K562 (cell line): ENCODE results near the gene CTSW. TPM values are rescaled to one million over a fixed set of nuclear protein-coding genes. Genes with fewer than 3 reads are reported as not detected.
A peak's percentile ranks its signal among the peaks of the same experiment; 100 is the strongest.

Experiments used
- ETV6 ChIP-seq, 3 experiments: fragments of 150-350 bp in 1 of 3; sonication (generic) in 1 of 3; formaldehyde crosslinking in 1 of 3; IDR thresholded peaks; 2 replicates each; pipeline versions ENCODE4 v1.6.1 to v1.8.0; 2014 to 2022; ENCODE audit warnings: borderline replicate concordance in 2 of 3, low read depth in 2 of 3, antibody characterized with exemption in 1 of 3, low read length in 1 of 3, mild to moderate bottlenecking in 1 of 3, missing genetic modification reagents in 1 of 3
- FOXA3 ChIP-seq, 2 experiments: fragments of 450-650 bp in 1 of 2; sonication (generic) in 1 of 2; formaldehyde crosslinking; IDR thresholded peaks in 1 of 2; conservative IDR thresholded peaks in 1 of 2; 2 replicates each; pipeline versions ENCODE4 v1.4.0 to v1.8.0; 2020 to 2022; ENCODE audit warnings: mild to moderate bottlenecking in 2 of 2, missing genetic modification reagents in 1 of 2
- FUS ChIP-seq: fragments of 200-400 bp; formaldehyde crosslinking; optimal IDR thresholded peaks from 2 replicates; pipeline ENCODE3; 2017; ENCODE audit warnings: low read depth, low read length
- GTF2B ChIP-seq: IDR thresholded peaks from 2 replicates; pipeline ENCODE4 v1.6.1; 2011; ENCODE audit not compliant: insufficient read length; ENCODE audit errors: extremely low read depth
- MIER1 ChIP-seq: fragments of 450-650 bp; IDR thresholded peaks from 2 replicates; pipeline ENCODE4 v1.6.1; 2016; ENCODE audit warnings: antibody characterized with exemption, mild to moderate bottlenecking, low read depth
- MTA2 ChIP-seq: fragments of 450-650 bp; IDR thresholded peaks from 2 replicates; pipeline ENCODE4 v1.6.1; 2016; ENCODE audit warnings: low read depth
- NCOA1 ChIP-seq: fragments of 450-650 bp; IDR thresholded peaks from 2 replicates; pipeline ENCODE4 v1.6.1; 2016; ENCODE audit warnings: low read depth
- NFATC3 ChIP-seq: fragments of 450-650 bp; IDR thresholded peaks from 2 replicates; pipeline ENCODE4 v1.6.1; 2017; ENCODE audit warnings: mild to moderate bottlenecking
- NFRKB ChIP-seq: fragments of 450-650 bp; IDR thresholded peaks from 2 replicates; pipeline ENCODE4 v1.6.1; 2016; ENCODE audit warnings: low read depth
- NR1H2 ChIP-seq: sonication (generic); formaldehyde crosslinking; IDR thresholded peaks from 2 replicates; pipeline ENCODE4 v1.4.0; 2020; ENCODE audit warnings: mild to moderate bottlenecking, missing genetic modification reagents
- NUFIP1 ChIP-seq: fragments of 450-650 bp; IDR thresholded peaks from 2 replicates; pipeline ENCODE4 v1.6.1; 2018; ENCODE audit not compliant: partially characterized antibody
- PHB2 ChIP-seq: fragments of 450-650 bp; IDR thresholded peaks from 2 replicates; pipeline ENCODE4 v1.6.1; 2017; ENCODE audit warnings: low read depth
- PTRF ChIP-seq: fragments of 450-650 bp; IDR thresholded peaks from 2 replicates; pipeline ENCODE4 v1.6.1; 2016; ENCODE audit warnings: mild to moderate bottlenecking, missing genetic modification characterization, missing compliant biosample characterization
- SMARCE1 ChIP-seq: fragments of 450-650 bp; IDR thresholded peaks from 2 replicates; pipeline ENCODE4 v1.7.1; 2016; ENCODE audit warnings: mild to moderate bottlenecking
- ZNF121 ChIP-seq: sonication (generic); formaldehyde crosslinking; conservative IDR thresholded peaks from 2 replicates; pipeline ENCODE4 v1.8.0; 2022; ENCODE audit warnings: missing genetic modification reagents
- ZNF175 ChIP-seq: fragments of 200-800 bp; sonication (Bioruptor generic); IDR thresholded peaks from 2 replicates; pipeline ENCODE4 v1.6.1; 2016; ENCODE audit warnings: low read depth, mild to moderate bottlenecking, missing genetic modification characterization, missing compliant biosample characterization
- ZNF232 ChIP-seq: sonication (generic); formaldehyde crosslinking; IDR thresholded peaks from 2 replicates; pipeline ENCODE4 v1.8.0; 2022; ENCODE audit warnings: mild to moderate bottlenecking, missing genetic modification reagents
- ZNF354B ChIP-seq: fragments of 250-450 bp; sonication (Bioruptor Pico); IDR thresholded peaks from 2 replicates; pipeline ENCODE4 v1.4.0; 2020
- polyA plus RNA-seq, 8 experiments: library from polyadenylated mRNA; depleted of rRNA in 4 of 8; stranded (reverse) in 5 of 8; unstranded in 3 of 8; fragments of >200 nt; fragmentation: Nextera tagmentation in 2 of 8; fragmentation: Illumina TruSeq in 1 of 8; extraction: Ambion mirVana in 2 of 8; extraction: Trizol in 1 of 8; gene quantifications; 2 replicates each; pipeline versions ENCODE4 v1.2.1 to v1.2.3, GENCODE V29; 2011 to 2014; ENCODE audit warnings: inconsistent platforms in 1 of 8, missing spikeins in 1 of 8
- total RNA-seq, 7 experiments: library from RNA; depleted of rRNA in 6 of 7; stranded (reverse); fragments of >200 nt in 6 of 7; fragmentation: Illumina TruSeq in 2 of 7; extraction: Trizol in 2 of 7; gene quantifications; 2 replicates each; pipeline versions ENCODE4 v1.2.1 to v1.2.3, GENCODE V29; 2011 to 2021; ENCODE audit warnings: low replicate concordance in 1 of 7
- TF ChIP-seq, protein P1 (sequence below): fragments of 250-450 bp; sonication (Bioruptor Pico); IDR thresholded peaks from 2 replicates; pipeline ENCODE4 v1.5.0; 2021; ENCODE audit warnings: mild to moderate bottlenecking, borderline replicate concordance
- TF ChIP-seq, protein P2 (sequence below): fragments of 450-650 bp; IDR thresholded peaks from 2 replicates; pipeline ENCODE4 v1.6.1; 2017; ENCODE audit warnings: antibody characterized with exemption, mild to moderate bottlenecking
- TF ChIP-seq, protein P3 (sequence below): conservative IDR thresholded peaks from 2 replicates; pipeline ENCODE4 v1.6.1; 2011; ENCODE audit warnings: low read depth, mild to moderate bottlenecking, low read length; ENCODE audit not compliant: control insufficient read depth

CTSW gene
- total and polyA plus RNA-seq, 9 of the 15 experiments (the other 6 are each of a cell fraction or from before 2014, with no cell fraction given) = 0.04 TPM; not detected in 8

DNA sequence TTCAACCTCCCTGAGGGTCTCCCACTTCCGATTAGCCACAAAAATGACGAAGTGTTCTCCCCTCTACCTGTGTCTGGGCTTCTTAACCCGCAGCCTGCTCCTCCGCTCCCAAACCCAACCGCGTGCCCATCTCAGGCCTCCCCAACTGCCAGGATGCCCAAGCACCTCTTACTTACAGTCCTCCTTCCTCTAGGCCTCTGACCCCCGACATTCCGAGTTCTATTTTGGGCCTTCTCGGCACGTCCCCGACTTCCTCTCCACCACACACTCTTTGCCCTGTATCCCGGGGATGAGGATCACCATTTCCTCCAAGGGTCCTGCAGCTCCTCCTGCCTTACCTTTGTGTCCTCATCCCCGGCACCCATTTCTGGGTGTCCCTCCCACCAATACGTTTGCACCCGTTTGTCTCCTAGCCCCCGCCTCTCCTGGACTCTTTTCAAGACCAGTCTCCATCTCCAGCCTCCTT, 19.8 kb upstream of the CTSW start (continued):
- no peak for TF ChIP-seq GTF2B
- TF ChIP-seq, protein P1, sequence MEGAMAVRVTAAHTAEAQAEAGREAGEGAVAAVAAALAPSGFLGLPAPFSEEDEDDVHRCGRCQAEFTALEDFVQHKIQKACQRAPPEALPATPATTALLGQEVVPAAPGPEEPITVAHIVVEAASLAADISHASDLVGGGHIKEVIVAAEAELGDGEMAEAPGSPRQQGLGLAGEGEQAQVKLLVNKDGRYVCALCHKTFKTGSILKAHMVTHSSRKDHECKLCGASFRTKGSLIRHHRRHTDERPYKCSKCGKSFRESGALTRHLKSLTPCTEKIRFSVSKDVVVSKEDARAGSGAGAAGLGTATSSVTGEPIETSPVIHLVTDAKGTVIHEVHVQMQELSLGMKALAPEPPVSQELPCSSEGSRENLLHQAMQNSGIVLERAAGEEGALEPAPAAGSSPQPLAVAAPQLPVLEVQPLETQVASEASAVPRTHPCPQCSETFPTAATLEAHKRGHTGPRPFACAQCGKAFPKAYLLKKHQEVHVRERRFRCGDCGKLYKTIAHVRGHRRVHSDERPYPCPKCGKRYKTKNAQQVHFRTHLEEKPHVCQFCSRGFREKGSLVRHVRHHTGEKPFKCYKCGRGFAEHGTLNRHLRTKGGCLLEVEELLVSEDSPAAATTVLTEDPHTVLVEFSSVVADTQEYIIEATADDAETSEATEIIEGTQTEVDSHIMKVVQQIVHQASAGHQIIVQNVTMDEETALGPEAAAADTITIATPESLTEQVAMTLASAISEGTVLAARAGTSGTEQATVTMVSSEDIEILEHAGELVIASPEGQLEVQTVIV (CRISPR knock-in tag) = no peak
- 0 out of 4 replicates have a peak, but pooled peaks of 1 of the 2 experiments have one; percentile 26 for TF ChIP-seq ETV6 (IDR thresholded peaks at IDR 0.05; ENCODE audit: borderline replicate concordance in 1 of 2, low read depth in 2 of 2, low read length in 1 of 2)
- no peak for TF ChIP-seq ETV6 (CRISPR knock-in tag; IDR thresholded peaks at IDR 0.05; ENCODE audit: borderline replicate concordance)
- TF ChIP-seq MIER1 = peak; percentile 57
- no peak for TF ChIP-seq SMARCE1
- TF ChIP-seq ZNF354B (CRISPR knock-in tag) = no peak
- no peak for TF ChIP-seq MTA2
- TF ChIP-seq ZNF121 (CRISPR knock-in tag) = no peak
- no peak for TF ChIP-seq ZNF232 (CRISPR knock-in tag)
- peak; percentile 94 for TF ChIP-seq NFRKB
- TF ChIP-seq NFATC3 = no peak
- TF ChIP-seq, protein P2, sequence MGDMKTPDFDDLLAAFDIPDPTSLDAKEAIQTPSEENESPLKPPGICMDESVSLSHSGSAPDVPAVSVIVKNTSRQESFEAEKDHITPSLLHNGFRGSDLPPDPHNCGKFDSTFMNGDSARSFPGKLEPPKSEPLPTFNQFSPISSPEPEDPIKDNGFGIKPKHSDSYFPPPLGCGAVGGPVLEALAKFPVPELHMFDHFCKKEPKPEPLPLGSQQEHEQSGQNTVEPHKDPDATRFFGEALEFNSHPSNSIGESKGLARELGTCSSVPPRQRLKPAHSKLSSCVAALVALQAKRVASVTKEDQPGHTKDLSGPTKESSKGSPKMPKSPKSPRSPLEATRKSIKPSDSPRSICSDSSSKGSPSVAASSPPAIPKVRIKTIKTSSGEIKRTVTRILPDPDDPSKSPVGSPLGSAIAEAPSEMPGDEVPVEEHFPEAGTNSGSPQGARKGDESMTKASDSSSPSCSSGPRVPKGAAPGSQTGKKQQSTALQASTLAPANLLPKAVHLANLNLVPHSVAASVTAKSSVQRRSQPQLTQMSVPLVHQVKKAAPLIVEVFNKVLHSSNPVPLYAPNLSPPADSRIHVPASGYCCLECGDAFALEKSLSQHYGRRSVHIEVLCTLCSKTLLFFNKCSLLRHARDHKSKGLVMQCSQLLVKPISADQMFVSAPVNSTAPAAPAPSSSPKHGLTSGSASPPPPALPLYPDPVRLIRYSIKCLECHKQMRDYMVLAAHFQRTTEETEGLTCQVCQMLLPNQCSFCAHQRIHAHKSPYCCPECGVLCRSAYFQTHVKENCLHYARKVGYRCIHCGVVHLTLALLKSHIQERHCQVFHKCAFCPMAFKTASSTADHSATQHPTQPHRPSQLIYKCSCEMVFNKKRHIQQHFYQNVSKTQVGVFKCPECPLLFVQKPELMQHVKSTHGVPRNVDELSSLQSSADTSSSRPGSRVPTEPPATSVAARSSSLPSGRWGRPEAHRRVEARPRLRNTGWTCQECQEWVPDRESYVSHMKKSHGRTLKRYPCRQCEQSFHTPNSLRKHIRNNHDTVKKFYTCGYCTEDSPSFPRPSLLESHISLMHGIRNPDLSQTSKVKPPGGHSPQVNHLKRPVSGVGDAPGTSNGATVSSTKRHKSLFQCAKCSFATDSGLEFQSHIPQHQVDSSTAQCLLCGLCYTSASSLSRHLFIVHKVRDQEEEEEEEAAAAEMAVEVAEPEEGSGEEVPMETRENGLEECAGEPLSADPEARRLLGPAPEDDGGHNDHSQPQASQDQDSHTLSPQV = no peak
- TF ChIP-seq NR1H2 = 0 out of 2 replicates have a peak, but pooled peaks have one; percentile 18
- no peak for TF ChIP-seq NCOA1
- TF ChIP-seq ZNF175 (CRISPR knock-in tag) = no peak
- 0 out of 2 replicates have a peak, but pooled peaks have one; percentile 43 for TF ChIP-seq PHB2
- TF ChIP-seq, protein P3, sequence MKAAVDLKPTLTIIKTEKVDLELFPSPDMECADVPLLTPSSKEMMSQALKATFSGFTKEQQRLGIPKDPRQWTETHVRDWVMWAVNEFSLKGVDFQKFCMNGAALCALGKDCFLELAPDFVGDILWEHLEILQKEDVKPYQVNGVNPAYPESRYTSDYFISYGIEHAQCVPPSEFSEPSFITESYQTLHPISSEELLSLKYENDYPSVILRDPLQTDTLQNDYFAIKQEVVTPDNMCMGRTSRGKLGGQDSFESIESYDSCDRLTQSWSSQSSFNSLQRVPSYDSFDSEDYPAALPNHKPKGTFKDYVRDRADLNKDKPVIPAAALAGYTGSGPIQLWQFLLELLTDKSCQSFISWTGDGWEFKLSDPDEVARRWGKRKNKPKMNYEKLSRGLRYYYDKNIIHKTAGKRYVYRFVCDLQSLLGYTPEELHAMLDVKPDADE = no peak
- TF ChIP-seq PTRF (tag) = no peak
- TF ChIP-seq FOXA3 (CRISPR knock-in tag; conservative IDR thresholded peaks at IDR 0.05 in 1 of 2, IDR thresholded peaks at IDR 0.05 in 1 of 2) = no peak
- TF ChIP-seq NUFIP1 = no peak
- no peak for TF ChIP-seq FUS
